Panc1 (cell line): ENCODE data around the gene RSU1. TPM values are rescaled to one million over a fixed set of nuclear protein-coding genes. Genes with fewer than 3 reads are reported as not detected.
A peak's percentile ranks its signal among the peaks of the same experiment; 100 is the strongest.

ENCODE experiments used
- ATAC-seq: fragments of 200-7000 bp; cut with Tn5 transposase; 2 replicates; pipeline ENCODE4 v1.9.1; 2020; ENCODE audit warnings: mild to moderate bottlenecking, moderate library complexity
- BruUV-seq: library from RNA; stranded (reverse); fragments of 400-500 nt; replicated peaks from 2 replicates; lab custom pipeline; 2021; lab: Mats Ljungman, UMichigan
- CTCF ChIA-PET: fragments of 300-600 bp; sonication (Branson Sonifier 250); formaldehyde crosslinking; loops from one replicate; lab custom pipeline; 2022; ENCODE audit warnings: antibody characterized with exemption; lab: Charles Lee
- POLR2A ChIA-PET: fragments of 300-600 bp; sonication (Branson Sonifier 250); formaldehyde crosslinking; loops from one replicate; lab custom pipeline; 2022; ENCODE audit warnings: antibody characterized with exemption; lab: Charles Lee
- DNase-seq: peaks from one replicate; pipeline ENCODE4 v3.0.0-alpha.2; 2010; ENCODE audit warnings: low read depth, low spot score
- H3K27ac ChIP-seq: 2 replicates; pipeline ENCODE4 v1.5.1; 2011; ENCODE audit warnings: mild to moderate bottlenecking, low read length, inconsistent platforms
- H3K27me3 ChIP-seq: fragments of 200-500 bp; sonication (Bioruptor generic); 2 replicates; pipeline ENCODE4 v1.6.0; 2014; ENCODE audit warnings: low read length, inconsistent platforms; ENCODE audit not compliant: control insufficient read depth, insufficient read depth
- H3K36me3 ChIP-seq: fragments of 200-500 bp; sonication (Bioruptor generic); 2 replicates; pipeline ENCODE4 v1.5.1; 2014; ENCODE audit warnings: inconsistent platforms, mild to moderate bottlenecking, low read length, moderate library complexity; ENCODE audit not compliant: control insufficient read depth, insufficient read depth
- H3K4me1 ChIP-seq: 2 replicates; pipeline ENCODE4 v1.5.1; 2011; ENCODE audit warnings: inconsistent platforms, mild to moderate bottlenecking, low read length, moderate library complexity; ENCODE audit not compliant: control insufficient read depth, insufficient read depth
- H3K4me3 ChIP-seq, 2 experiments: 2 replicates each; pipeline ENCODE4 v1.5.1; 2011 to 2012; ENCODE audit warnings: low read depth in 2 of 2, low read length in 2 of 2, mild to moderate bottlenecking in 2 of 2, inconsistent platforms in 1 of 2, moderate library complexity in 1 of 2
- H3K9me3 ChIP-seq: fragments of 200-500 bp; sonication (Bioruptor generic); 2 replicates; pipeline ENCODE4 v1.5.1; 2014; ENCODE audit warnings: low read depth, mild to moderate bottlenecking, inconsistent platforms, low read length, moderate library complexity; ENCODE audit not compliant: control insufficient read depth, insufficient read depth
- CTCF ChIP-seq: fragments of 450-650 bp; IDR thresholded peaks from 2 replicates; pipeline ENCODE4 v1.5.1; 2017; ENCODE audit warnings: mild to moderate bottlenecking
- POLR2AphosphoS5 ChIP-seq: IDR thresholded peaks from 2 replicates; pipeline ENCODE4 v1.6.1; 2012; ENCODE audit warnings: mild to moderate bottlenecking, low read depth, low read length, moderate library complexity
- REST ChIP-seq, 2 experiments: IDR thresholded peaks; 2 replicates each; pipeline ENCODE4 v1.6.1; 2011 to 2012; ENCODE audit warnings: low read depth in 2 of 2, control low read depth in 1 of 2, low read length in 1 of 2, mild to moderate bottlenecking in 1 of 2, moderate library complexity in 1 of 2; ENCODE audit not compliant: insufficient read depth in 1 of 2
- TCF7L2 ChIP-seq: IDR thresholded peaks from 2 replicates; pipeline ENCODE4 v1.6.1; 2011; ENCODE audit warnings: mild to moderate bottlenecking, low read depth, low read length, inconsistent platforms
- in situ Hi-C: cut with HindIII; loops from 2 replicates; pipeline ENCODE4 v1.10.0; 2016; ENCODE audit warnings: low sequenced_read_pairs, low pct_unique_long_range_greater_than_20kb
- intact Hi-C: fragments of 100-400 bp; cut with micrococcal nuclease; formaldehyde crosslinking; loops from one replicate; pipeline ENCODE4 v1.10.0; 2022; ENCODE audit not compliant: unreplicated experiment
- total RNA-seq: library from RNA; stranded (reverse); gene quantifications from one replicate; pipeline ENCODE4 v1.2.1, GENCODE V29; 2021; ENCODE audit not compliant: unreplicated experiment

RSU1 gene
- total RNA-seq, 1 experiment from 2014 or later, result 55.6 TPM

GRCh38 chr10:16779384-16779915 lies 37.8 kb downstream of the RSU1 start:
- ATAC-seq (no peak), DNase-seq (no peak)
- no peaks in the 10 kb centered on the region for H3K4me1 ChIP-seq
- in situ Hi-C loops, result no loop called here
- ChIA-PET POLR2A (no interaction called here), CTCF (no interaction called here)
- no peak overlapping the region for H3K4me3 ChIP-seq
- no peaks in the 10 kb centered on the region for H3K36me3 ChIP-seq
- no TSS peak for BruUV-seq
- no peaks in the 10 kb centered on the region for H3K9me3 ChIP-seq
- no peak overlapping the region for H3K27ac ChIP-seq
- intact Hi-C loops, result no loop called here
- H3K27me3 ChIP-seq, result no peaks in the 10 kb centered on the region
- TF ChIP-seq REST (IDR thresholded peaks at IDR 0.05; ENCODE audit: insufficient read depth in 1 of 2, low read depth in 2 of 2, low read length in 1 of 2), result no peak
- TF ChIP-seq POLR2AphosphoS5, result no peak
- TF ChIP-seq TCF7L2, result no peak

- Histone ChIP-seq H3K36me3 (no peaks in the 10 kb centered on the region), H3K4me1 (no peaks in the 10 kb centered on the region), H3K27ac (no peak overlapping the region), H3K27me3 (no peaks in the 10 kb centered on the region), H3K9me3 (no peaks in the 10 kb centered on the region), H3K4me3 (no peak overlapping the region)
- ATAC-seq (no peak), DNase-seq (peak; percentile 25)
- ChIA-PET POLR2A (no interaction called here), CTCF (no interaction called here)
- intact Hi-C loops, result no loop called here
- in situ Hi-C loops, result no loop called here
- no peak for TF ChIP-seq TCF7L2
- TF ChIP-seq CTCF, result peak; percentile 72
- no peak for TF ChIP-seq POLR2AphosphoS5
- no TSS peak for BruUV-seq
These were observed 39.5 kb downstream of the RSU1 start for GRCh38 chr10:16777473-16778370.

- no peaks in the 10 kb centered on the region for H3K9me3 ChIP-seq
- BruUV-seq, result no TSS peak
- in situ Hi-C loops (no loop called here), intact Hi-C loops (no loop called here)
- H3K4me1 ChIP-seq, result no peaks in the 10 kb centered on the region
- no peaks in the 10 kb centered on the region for H3K27me3 ChIP-seq
- TF ChIP-seq REST (IDR thresholded peaks at IDR 0.05; ENCODE audit: insufficient read depth in 1 of 2, low read depth in 2 of 2, low read length in 1 of 2), result no peak
- no peaks in the 10 kb centered on the region for H3K36me3 ChIP-seq
- H3K4me3 ChIP-seq, result no peak overlapping the region
- ATAC-seq (no peak), DNase-seq (no peak)
- no peak overlapping the region for H3K27ac ChIP-seq
- ChIA-PET CTCF (no interaction called here), POLR2A (interaction anchor here (0.7 kb wide), 1 partner anchor 115 kb away, joined by 3 read pairs; no protein-coding TSS in a partner anchor)
These were observed 40.3 kb downstream of the RSU1 start for GRCh38 chr10:16776896-16777295.
